GM11168 (cell line): Measurements from ENCODE around the gene SFTPB.

Experiments
- in situ Hi-C: fragments of 300-500 bp; cut with MboI; formaldehyde crosslinking; loops from one replicate; pipeline ENCODE4 v1.12.0; 2022; ENCODE audit warnings: low sequenced_read_pairs; ENCODE audit not compliant: unreplicated experiment

SFTPB gene

GRCh38 chr2:85703329-85703728 lies 35.3 kb upstream of the SFTPB start:
- in situ Hi-C loops: no loop called here

GRCh38 chr2:85702800-85703199 lies 34.8 kb upstream of the SFTPB start:
- in situ Hi-C loops: no loop called here

- in situ Hi-C loops: no loop called here
Observed at GRCh38 chr2:85702172-85702571, 34.2 kb upstream of the SFTPB start.

- in situ Hi-C loops: no loop called here
Observed at GRCh38 chr2:85699325-85699724, 31.3 kb upstream of the SFTPB start.

- in situ Hi-C loops: no loop called here
Observed at GRCh38 chr2:85698880-85699254, 30.9 kb upstream of the SFTPB start.

- in situ Hi-C loops: no loop called here
Observed at GRCh38 chr2:85698184-85698879, 30.3 kb upstream of the SFTPB start.

GRCh38 chr2:85697716-85698115 lies 29.7 kb upstream of the SFTPB start:
- in situ Hi-C loops: no loop called here

- in situ Hi-C loops: no loop called here
Observed at GRCh38 chr2:85697096-85697495, 29.1 kb upstream of the SFTPB start.

GRCh38 chr2:85695691-85696668 lies 28.0 kb upstream of the SFTPB start:
- in situ Hi-C loops: no loop called here

GRCh38 chr2:85695121-85695520 lies 27.1 kb upstream of the SFTPB start:
- in situ Hi-C loops: no loop called here

GRCh38 chr2:85694052-85695025 lies 26.3 kb upstream of the SFTPB start, which contains the start of gene GNLY:
GNLY (plus strand) TSS chr2:85694358; CDS start chr2:85694419, 61 bp downstream.
- in situ Hi-C loops: no loop called here

GRCh38 chr2:85692039-85692645 lies 24.1 kb upstream of the SFTPB start:
- in situ Hi-C loops: no loop called here

- in situ Hi-C loops: no loop called here
Observed at GRCh38 chr2:85690932-85691331, 22.9 kb upstream of the SFTPB start.

- in situ Hi-C loops: no loop called here
Observed at GRCh38 chr2:85684806-85685205, 16.8 kb upstream of the SFTPB start.

- in situ Hi-C loops: no loop called here
Observed at GRCh38 chr2:85684380-85684779, 16.4 kb upstream of the SFTPB start.

GRCh38 chr2:85682378-85682777 lies 14.4 kb upstream of the SFTPB start:
- in situ Hi-C loops: no loop called here

- in situ Hi-C loops: no loop called here
Observed at GRCh38 chr2:85681776-85682175, 13.8 kb upstream of the SFTPB start.

- in situ Hi-C loops: no loop called here
Observed at GRCh38 chr2:85681372-85681763, 13.4 kb upstream of the SFTPB start.

GRCh38 chr2:85680707-85681371 lies 12.8 kb upstream of the SFTPB start:
- in situ Hi-C loops: no loop called here
